K562 (cell line): Measurements from ENCODE around the gene ZBTB2. TPM values are rescaled to one million over a fixed set of nuclear protein-coding genes. Genes with fewer than 3 reads are reported as not detected.

ENCODE experiments used
- CHD7 ChIP-seq: fragments of 200-600 bp; sonication (generic); IDR thresholded peaks from one replicate; pipeline ENCODE4 v1.6.1; 2012; ENCODE audit warnings: mild to moderate bottlenecking, low read depth, low read length, inconsistent platforms
- PCBP2 ChIP-seq: fragments of 200-400 bp; formaldehyde crosslinking; IDR thresholded peaks from 2 replicates; pipeline ENCODE4 v1.6.1; 2018; ENCODE audit warnings: low read length, low read depth, mild to moderate bottlenecking, moderate library complexity; ENCODE audit not compliant: poor library complexity, severe bottlenecking
- RREB1 ChIP-seq: fragments of 250-450 bp; sonication (Bioruptor Pico); IDR thresholded peaks from 2 replicates; pipeline ENCODE4 v1.4.0; 2020
- THAP7 ChIP-seq: fragments of 250-450 bp; sonication (Bioruptor Pico); IDR thresholded peaks from 2 replicates; pipeline ENCODE4 v1.5.0; 2021
- polyA plus RNA-seq, 8 experiments: library from polyadenylated mRNA; depleted of rRNA in 4 of 8; stranded (reverse) in 5 of 8; unstranded in 3 of 8; fragments of >200 nt; fragmentation: Nextera tagmentation in 2 of 8; fragmentation: Illumina TruSeq in 1 of 8; extraction: Ambion mirVana in 2 of 8; extraction: Trizol in 1 of 8; gene quantifications; 2 replicates each; pipeline versions ENCODE4 v1.2.1 to v1.2.3, GENCODE V29; 2011 to 2014; ENCODE audit warnings: inconsistent platforms in 1 of 8, missing spikeins in 1 of 8
- total RNA-seq, 7 experiments: library from RNA; depleted of rRNA in 6 of 7; stranded (reverse); fragments of >200 nt in 6 of 7; fragmentation: Illumina TruSeq in 2 of 7; extraction: Trizol in 2 of 7; gene quantifications; 2 replicates each; pipeline versions ENCODE4 v1.2.1 to v1.2.3, GENCODE V29; 2011 to 2021; ENCODE audit warnings: low replicate concordance in 1 of 7

The ZBTB2 gene
- total and polyA plus RNA-seq, 9 of the 15 experiments (the other 6 are each of a cell fraction or from before 2014, with no cell fraction given), result 5.1 to 26.2 (median 16.4) TPM

- TF ChIP-seq CHD7 (no peak), RREB1 (peak; percentile 55; the same call in 1 of the 2 replicates), THAP7 (CRISPR knock-in tag) (0 out of 2 replicates have a peak, but pooled peaks have one; percentile 3), PCBP2 (no peak)
These were observed at the start of gene ZBTB2 (continued) for GRCh38 chr6:151391471-151392413.
